Thyroid gland (tissue), 4 donors: ENCODE results near the gene DENND1A.

Source experiments
- CTCF ChIP-seq, 6 experiments: fragments of 200-600 bp in 3 of 6; fragments of 450-650 bp in 3 of 6; sonication (generic) in 3 of 6; IDR thresholded peaks; one replicate each; pipeline ENCODE4 v1.5.1; 2016 to 2019; ENCODE audit warnings: antibody characterized with exemption in 6 of 6, mild to moderate bottlenecking in 2 of 6, inconsistent platforms in 1 of 6, moderate library complexity in 1 of 6
- POLR2A ChIP-seq, 2 donors: fragments of 450-650 bp; IDR thresholded peaks; one replicate each; pipeline ENCODE4 v1.6.1; 2017; ENCODE audit warnings: antibody characterized with exemption in 2 of 2, mild to moderate bottlenecking in 2 of 2, moderate library complexity in 1 of 2

GRCh38 chr9:123599781-123600180 lies 330.1 kb downstream of the DENND1A start:
- TF ChIP-seq CTCF (IDR thresholded peaks at IDR 0.05) (no peak), POLR2A (IDR thresholded peaks at IDR 0.05) (no peak)
